Measurements from ENCODE around the gene CAMTA1. TPM values are rescaled to one million over a fixed set of nuclear protein-coding genes. Genes with fewer than 3 reads are reported as not detected.

The CAMTA1 gene
- total RNA-seq, 1 experiment from 2014 or later, result 50.3 TPM

DNA sequence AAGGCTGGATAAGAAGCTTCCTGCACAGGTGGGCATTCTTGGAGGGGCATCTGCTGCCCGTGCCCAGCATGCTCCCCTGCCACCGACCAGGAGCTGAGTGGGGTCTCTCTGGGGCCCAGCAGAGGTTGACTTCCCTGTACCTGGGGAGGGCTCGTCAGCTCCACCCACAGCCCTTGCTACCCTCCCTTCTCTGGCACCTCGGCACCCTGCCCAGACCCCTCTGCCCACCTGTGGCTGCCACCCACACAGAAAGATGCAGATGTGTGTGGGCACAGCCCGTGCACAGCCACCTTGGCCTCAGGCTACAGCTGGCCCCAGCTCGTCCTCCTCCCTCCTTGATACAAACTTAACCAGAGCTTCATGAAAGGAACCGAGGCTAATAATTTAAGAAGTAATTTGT is 744.7 kb downstream of the CAMTA1 start:
- H3K27me3 Mint-ChIP-seq (ENCODE audit: unreplicated experiment), result peaks cover 52% of the 10 kb centered on the region
- no peak overlapping the region for H3K27ac Mint-ChIP-seq (ENCODE audit: unreplicated experiment)
- DNase-seq, result no peak
- H3K4me1 Mint-ChIP-seq (ENCODE audit: low read depth, unreplicated experiment), result no peaks in the 10 kb centered on the region
- CTCF ChIA-PET, result interaction anchor here (0.5 kb wide), 1 partner anchor 27 kb away, joined by 5 read pairs; no protein-coding TSS in a partner anchor
- TF ChIP-seq, protein P1, sequence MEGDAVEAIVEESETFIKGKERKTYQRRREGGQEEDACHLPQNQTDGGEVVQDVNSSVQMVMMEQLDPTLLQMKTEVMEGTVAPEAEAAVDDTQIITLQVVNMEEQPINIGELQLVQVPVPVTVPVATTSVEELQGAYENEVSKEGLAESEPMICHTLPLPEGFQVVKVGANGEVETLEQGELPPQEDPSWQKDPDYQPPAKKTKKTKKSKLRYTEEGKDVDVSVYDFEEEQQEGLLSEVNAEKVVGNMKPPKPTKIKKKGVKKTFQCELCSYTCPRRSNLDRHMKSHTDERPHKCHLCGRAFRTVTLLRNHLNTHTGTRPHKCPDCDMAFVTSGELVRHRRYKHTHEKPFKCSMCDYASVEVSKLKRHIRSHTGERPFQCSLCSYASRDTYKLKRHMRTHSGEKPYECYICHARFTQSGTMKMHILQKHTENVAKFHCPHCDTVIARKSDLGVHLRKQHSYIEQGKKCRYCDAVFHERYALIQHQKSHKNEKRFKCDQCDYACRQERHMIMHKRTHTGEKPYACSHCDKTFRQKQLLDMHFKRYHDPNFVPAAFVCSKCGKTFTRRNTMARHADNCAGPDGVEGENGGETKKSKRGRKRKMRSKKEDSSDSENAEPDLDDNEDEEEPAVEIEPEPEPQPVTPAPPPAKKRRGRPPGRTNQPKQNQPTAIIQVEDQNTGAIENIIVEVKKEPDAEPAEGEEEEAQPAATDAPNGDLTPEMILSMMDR (IDR thresholded peaks at IDR 0.05; ENCODE audit: unreplicated experiment), result no peak
- no peak overlapping the region for H3K4me3 Mint-ChIP-seq (ENCODE audit: low read depth, unreplicated experiment)
- H3K36me3 Mint-ChIP-seq (ENCODE audit: insufficient read depth, unreplicated experiment), result no peaks in the 10 kb centered on the region
- BruUV-seq (replicated peaks), result no TSS peak
- intact Hi-C loops (cut with micrococcal nuclease; ENCODE audit: unreplicated experiment), result no loop called here
- H3K9me3 Mint-ChIP-seq (ENCODE audit: low read depth, unreplicated experiment), result no peaks in the 10 kb centered on the region

DNA sequence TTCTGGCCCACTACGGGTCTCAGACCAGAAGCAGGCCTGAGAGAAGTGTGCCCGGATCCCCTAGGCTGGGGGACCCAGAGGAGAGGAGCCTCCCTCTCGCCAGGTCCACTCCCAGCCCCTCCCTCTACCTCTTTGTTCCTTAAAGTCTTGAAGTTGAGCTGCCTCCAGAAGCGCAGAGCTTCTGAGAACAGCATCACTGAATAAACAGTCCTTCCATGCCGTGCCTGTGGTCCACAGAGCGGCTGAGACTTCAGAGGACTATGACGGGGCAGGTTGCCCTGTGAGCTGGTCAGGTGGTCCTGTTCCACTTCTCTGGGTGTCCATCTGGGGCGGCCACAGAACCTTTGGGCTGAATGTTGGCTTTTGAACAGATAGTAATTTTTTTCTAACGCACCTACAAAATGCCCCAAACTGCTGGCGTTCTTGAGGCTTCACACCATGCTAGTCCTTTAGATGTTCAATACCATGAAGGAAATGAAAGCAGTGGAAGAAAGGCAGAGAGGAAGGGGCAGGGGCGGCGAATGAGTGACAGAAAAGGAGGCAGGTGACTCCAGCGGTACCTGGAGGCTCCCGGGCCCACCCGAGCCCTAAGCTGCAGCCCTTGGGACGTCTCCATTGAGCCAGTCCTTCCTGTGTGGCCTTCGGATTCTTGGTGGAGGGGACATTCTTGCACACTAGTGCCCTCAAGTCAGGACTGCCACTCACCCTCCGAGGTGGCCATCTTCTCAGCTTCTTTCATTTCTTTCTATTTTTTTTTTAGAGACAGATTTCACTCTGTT is 746.5 kb downstream of the CAMTA1 start:
- no TSS peak for BruUV-seq (replicated peaks)
- H3K9me3 Mint-ChIP-seq (ENCODE audit: low read depth, unreplicated experiment), result no peaks in the 10 kb centered on the region
- H3K36me3 Mint-ChIP-seq (ENCODE audit: insufficient read depth, unreplicated experiment), result no peaks in the 10 kb centered on the region
- H3K27me3 Mint-ChIP-seq (ENCODE audit: unreplicated experiment), result peaks cover 45% of the 10 kb centered on the region
- DNase-seq, result no peak
- intact Hi-C loops (cut with micrococcal nuclease; ENCODE audit: unreplicated experiment), result no loop called here
- H3K4me1 Mint-ChIP-seq (ENCODE audit: low read depth, unreplicated experiment), result no peaks in the 10 kb centered on the region
- TF ChIP-seq, protein P1 (IDR thresholded peaks at IDR 0.05; ENCODE audit: unreplicated experiment), result no peak
- CTCF ChIA-PET, result no interaction called here
- no peak overlapping the region for H3K4me3 Mint-ChIP-seq (ENCODE audit: low read depth, unreplicated experiment)
- H3K27ac Mint-ChIP-seq (ENCODE audit: unreplicated experiment), result no peak overlapping the region

DNA sequence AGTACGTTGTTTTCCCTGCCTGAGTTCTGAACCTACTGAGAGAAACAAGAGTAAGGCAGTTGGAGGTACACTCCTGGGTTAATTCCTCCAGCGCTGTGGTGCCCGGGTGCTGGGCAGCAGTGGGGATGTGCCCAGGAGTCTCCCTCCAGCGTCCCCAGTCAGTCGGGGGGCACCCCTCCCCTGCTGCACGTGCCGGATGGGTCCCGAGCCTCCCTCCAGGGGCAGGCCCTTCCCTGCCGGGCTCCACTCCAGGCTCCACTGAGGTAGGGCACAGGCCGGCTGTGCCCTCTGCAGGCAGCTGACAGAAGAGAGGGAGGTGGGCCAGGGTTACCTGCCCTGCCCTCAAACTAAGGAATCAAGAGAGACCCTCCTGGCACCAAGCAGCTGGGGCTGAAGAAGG is 747.8 kb downstream of the CAMTA1 start:
- no peaks in the 10 kb centered on the region for H3K36me3 Mint-ChIP-seq (ENCODE audit: insufficient read depth, unreplicated experiment)
- no peak overlapping the region for H3K4me3 Mint-ChIP-seq (ENCODE audit: low read depth, unreplicated experiment)
- no peak overlapping the region for H3K27ac Mint-ChIP-seq (ENCODE audit: unreplicated experiment)
- H3K4me1 Mint-ChIP-seq (ENCODE audit: low read depth, unreplicated experiment), result no peaks in the 10 kb centered on the region
- peaks cover 49% of the 10 kb centered on the region for H3K27me3 Mint-ChIP-seq (ENCODE audit: unreplicated experiment)
- TF ChIP-seq, protein P1 (IDR thresholded peaks at IDR 0.05; ENCODE audit: unreplicated experiment), result no peak
- intact Hi-C loops (cut with micrococcal nuclease; ENCODE audit: unreplicated experiment), result no loop called here
- no TSS peak for BruUV-seq (replicated peaks)
- H3K9me3 Mint-ChIP-seq (ENCODE audit: low read depth, unreplicated experiment), result no peaks in the 10 kb centered on the region
- CTCF ChIA-PET, result no interaction called here
- DNase-seq, result no peak

DNA sequence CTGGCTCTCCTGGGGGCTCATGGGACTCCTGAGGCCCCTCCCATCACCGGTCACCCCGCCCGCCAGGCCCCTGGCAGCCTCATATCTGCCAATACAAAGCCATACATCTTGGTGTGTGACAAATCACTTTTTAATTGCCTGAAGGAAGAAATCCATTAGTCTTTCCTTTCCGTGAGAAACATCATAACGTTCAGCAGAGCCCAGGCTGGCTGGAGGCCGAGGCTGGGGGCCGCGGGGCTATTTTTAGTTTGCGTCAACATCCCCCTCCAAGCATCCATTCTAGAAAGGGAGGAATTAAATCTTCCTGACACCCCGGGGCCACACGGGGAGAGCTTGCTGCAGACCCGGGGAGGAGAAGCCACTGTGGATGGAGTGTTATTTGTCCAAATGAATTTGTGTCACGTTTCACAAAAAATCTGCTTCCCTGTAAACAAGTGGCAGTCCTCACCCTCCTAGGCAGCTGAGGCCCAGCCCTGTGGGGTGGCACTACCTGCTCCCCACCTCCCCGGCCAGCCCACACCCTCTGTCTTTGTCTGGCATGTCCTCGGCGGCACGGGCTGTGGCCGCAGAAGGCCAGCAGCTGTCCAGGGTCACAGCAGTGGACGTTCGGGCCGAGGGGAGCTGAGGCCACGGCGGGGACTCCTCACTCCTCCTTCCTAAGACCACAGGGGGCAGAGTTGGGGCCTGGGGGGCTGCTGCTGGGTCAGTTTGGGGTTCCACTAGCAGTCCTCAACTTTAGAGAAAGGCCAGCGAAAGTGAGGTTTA is 749.0 kb downstream of the CAMTA1 start:
- Mint-ChIP-seq H3K27ac (ENCODE audit: unreplicated experiment) (no peak overlapping the region), H3K4me3 (ENCODE audit: low read depth, unreplicated experiment) (no peak overlapping the region), H3K27me3 (ENCODE audit: unreplicated experiment) (peaks cover 39% of the 10 kb centered on the region), H3K9me3 (ENCODE audit: low read depth, unreplicated experiment) (no peaks in the 10 kb centered on the region), H3K36me3 (ENCODE audit: insufficient read depth, unreplicated experiment) (no peaks in the 10 kb centered on the region), H3K4me1 (ENCODE audit: low read depth, unreplicated experiment) (no peaks in the 10 kb centered on the region)
- BruUV-seq (replicated peaks), result no TSS peak
- DNase-seq, result no peak
- TF ChIP-seq, protein P1 (IDR thresholded peaks at IDR 0.05; ENCODE audit: unreplicated experiment), result no peak
- intact Hi-C loops (cut with micrococcal nuclease; ENCODE audit: unreplicated experiment), result no loop called here
- CTCF ChIA-PET, result no interaction called here
